K562 (cell line): Measurements from ENCODE around the gene LILRA6. TPM values are rescaled to one million over a fixed set of nuclear protein-coding genes. Genes with fewer than 3 reads are reported as not detected.
A peak's percentile ranks its signal among the peaks of the same experiment; 100 is the strongest.

Source experiments
- ATF2 ChIP-seq: sonication (generic); formaldehyde crosslinking; IDR thresholded peaks from 2 replicates; pipeline ENCODE4 v1.8.1; 2022; ENCODE audit warnings: missing genetic modification reagents
- BRF2 ChIP-seq: IDR thresholded peaks from 3 replicates; pipeline ENCODE4 v1.6.1; 2011; ENCODE audit warnings: borderline replicate concordance, mild to moderate bottlenecking; ENCODE audit not compliant: insufficient read length, insufficient read depth
- CBFA2T3 ChIP-seq: fragments of 450-650 bp; IDR thresholded peaks from 2 replicates; pipeline ENCODE4 v1.6.1; 2017
- CEBPB ChIP-seq: fragments of 450-650 bp; IDR thresholded peaks from 2 replicates; pipeline ENCODE4 v1.6.1; 2016; ENCODE audit warnings: missing genetic modification characterization, missing compliant biosample characterization
- CHCHD3 ChIP-seq: fragments of 250-450 bp; sonication (Bioruptor Pico); IDR thresholded peaks from 2 replicates; pipeline ENCODE4 v2.1.2; 2022; ENCODE audit warnings: mild to moderate bottlenecking
- CREM ChIP-seq: IDR thresholded peaks from 2 replicates; pipeline ENCODE4 v1.6.1; 2014; ENCODE audit warnings: antibody characterized with exemption, low read depth
- DEAF1 ChIP-seq: fragments of 450-650 bp; formaldehyde crosslinking; IDR thresholded peaks from 2 replicates; pipeline ENCODE4 v1.4.0; 2020; ENCODE audit warnings: mild to moderate bottlenecking, moderate library complexity
- FUS ChIP-seq: fragments of 200-400 bp; formaldehyde crosslinking; optimal IDR thresholded peaks from 2 replicates; pipeline ENCODE3; 2017; ENCODE audit warnings: low read depth, low read length
- MAZ ChIP-seq, 2 experiments: fragments of 450-650 bp in 1 of 2; sonication (generic) in 1 of 2; formaldehyde crosslinking; IDR thresholded peaks in 1 of 2; conservative IDR thresholded peaks in 1 of 2; 2 replicates each; pipeline versions ENCODE4 v1.4.0 to v1.5.0; 2020; ENCODE audit warnings: mild to moderate bottlenecking in 1 of 2, missing genetic modification reagents in 1 of 2
- NR1H2 ChIP-seq: sonication (generic); formaldehyde crosslinking; IDR thresholded peaks from 2 replicates; pipeline ENCODE4 v1.4.0; 2020; ENCODE audit warnings: mild to moderate bottlenecking, missing genetic modification reagents
- RBM39 ChIP-seq: fragments of 200-400 bp; formaldehyde crosslinking; optimal IDR thresholded peaks from 2 replicates; pipeline ENCODE3; 2018; ENCODE audit warnings: low read depth, low read length
- TSC22D4 ChIP-seq: fragments of 450-650 bp; IDR thresholded peaks from 2 replicates; pipeline ENCODE4 v1.6.1; 2016; ENCODE audit warnings: missing genetic modification characterization, missing biosample characterization, control low read depth
- TSHZ1 ChIP-seq: fragments of 250-450 bp; sonication (Bioruptor Pico); IDR thresholded peaks from 2 replicates; pipeline ENCODE4 v1.4.0; 2020; ENCODE audit warnings: mild to moderate bottlenecking, moderate library complexity
- ZNF551 ChIP-seq: fragments of 250-450 bp; sonication (Bioruptor Pico); IDR thresholded peaks from 2 replicates; pipeline ENCODE4 v1.5.0; 2021; ENCODE audit warnings: mild to moderate bottlenecking, moderate library complexity
- polyA plus RNA-seq, 8 experiments: library from polyadenylated mRNA; depleted of rRNA in 4 of 8; stranded (reverse) in 5 of 8; unstranded in 3 of 8; fragments of >200 nt; fragmentation: Nextera tagmentation in 2 of 8; fragmentation: Illumina TruSeq in 1 of 8; extraction: Ambion mirVana in 2 of 8; extraction: Trizol in 1 of 8; gene quantifications; 2 replicates each; pipeline versions ENCODE4 v1.2.1 to v1.2.3, GENCODE V29; 2011 to 2014; ENCODE audit warnings: inconsistent platforms in 1 of 8, missing spikeins in 1 of 8
- total RNA-seq, 7 experiments: library from RNA; depleted of rRNA in 6 of 7; stranded (reverse); fragments of >200 nt in 6 of 7; fragmentation: Illumina TruSeq in 2 of 7; extraction: Trizol in 2 of 7; gene quantifications; 2 replicates each; pipeline versions ENCODE4 v1.2.1 to v1.2.3, GENCODE V29; 2011 to 2021; ENCODE audit warnings: low replicate concordance in 1 of 7

LILRA6 gene
- total and polyA plus RNA-seq, 9 of the 15 experiments (the other 6 are each of a cell fraction or from before 2014, with no cell fraction given) = 0.03 TPM; not detected in 8

GRCh38 chr19:54252845-54253244, 10.3 kb upstream of the LILRA6 start (continued):
- peak; percentile 84; the same call in 1 of the 2 replicates for TF ChIP-seq ATF2 (CRISPR knock-in tag)
- TF ChIP-seq CREM = peak; percentile 81
- TF ChIP-seq NR1H2 (CRISPR knock-in tag) = no peak
- TF ChIP-seq CBFA2T3 = no peak
- no peak for TF ChIP-seq ZNF551 (CRISPR knock-in tag)
- TF ChIP-seq DEAF1 (CRISPR knock-in tag) = no peak
- no peak for TF ChIP-seq CHCHD3 (CRISPR knock-in tag)
- TF ChIP-seq MAZ (CRISPR knock-in tag; conservative IDR thresholded peaks at IDR 0.05 in 1 of 2, IDR thresholded peaks at IDR 0.05 in 1 of 2) = no peak
- TF ChIP-seq TSHZ1 (CRISPR knock-in tag) = no peak
- TF ChIP-seq FUS = no peak
- TF ChIP-seq BRF2 = no peak
- TF ChIP-seq TSC22D4 (tag) = no peak
- TF ChIP-seq RBM39 = no peak
- TF ChIP-seq CEBPB = peak; percentile 49
